Epithelial cell of proximal tubule (primary cell): Measurements from ENCODE around the gene SLAMF7. TPM values are rescaled to one million over a fixed set of nuclear protein-coding genes. Genes with fewer than 3 reads are reported as not detected.

Experiments used
- DNase-seq: peaks from one replicate; pipeline ENCODE4 v3.0.0-alpha.2; 2011; ENCODE audit warnings: low read depth
- H3K4me3 ChIP-seq: 2 replicates; pipeline ENCODE4 v1.5.1; 2011; ENCODE audit warnings: low read depth, mild to moderate bottlenecking, low read length
- CTCF ChIP-seq: conservative IDR thresholded peaks from 2 replicates; pipeline ENCODE4 v1.5.1; 2012; ENCODE audit warnings: low read depth, mild to moderate bottlenecking, low read length
- total RNA-seq: library from RNA; depleted of rRNA; stranded (reverse); fragments of >200 nt; gene quantifications from 2 replicates; pipeline ENCODE4 v1.2.3, GENCODE V29; 2015

SLAMF7 gene
- total RNA-seq, 1 donor from 2014 or later, result 0.06 TPM

GRCh38 chr1:160720356-160721085, 18.5 kb upstream of the SLAMF7 start:
- no peak for DNase-seq
- no peak for TF ChIP-seq CTCF
- H3K4me3 ChIP-seq, result no peak overlapping the region

GRCh38 chr1:160721473-160721872, 17.6 kb upstream of the SLAMF7 start:
- no peak for DNase-seq
- no peak overlapping the region for H3K4me3 ChIP-seq
- TF ChIP-seq CTCF, result no peak

GRCh38 chr1:160722726-160723125, 16.3 kb upstream of the SLAMF7 start:
- no peak for DNase-seq
- TF ChIP-seq CTCF, result no peak
- H3K4me3 ChIP-seq, result no peak overlapping the region

- H3K4me3 ChIP-seq, result no peak overlapping the region
- no peak for TF ChIP-seq CTCF
- no peak for DNase-seq
Observed at GRCh38 chr1:160723332-160723731, 15.7 kb upstream of the SLAMF7 start.

GRCh38 chr1:160724465-160725242, 14.4 kb upstream of the SLAMF7 start:
- DNase-seq, result no peak
- no peak for TF ChIP-seq CTCF
- no peak overlapping the region for H3K4me3 ChIP-seq

GRCh38 chr1:160726114-160726497, 12.9 kb upstream of the SLAMF7 start:
- no peak overlapping the region for H3K4me3 ChIP-seq
- DNase-seq, result no peak
- TF ChIP-seq CTCF, result no peak
